Activated T-cell treated with anti-CD3 and anti-CD28 coated beads, Interleukin-2, amount 50 U/mL, for 1 hour (primary cell): Measurements from ENCODE around the gene LIME1.

Experiments used
- DNase-seq: peaks from one replicate; pipeline ENCODE4 v3.0.0-alpha.2; 2020

The LIME1 gene

GRCh38 chr20:63751471-63752271 lies 15.2 kb downstream of the LIME1 start:
- no peak for DNase-seq

GRCh38 chr20:63752411-63753101 lies 16.1 kb downstream of the LIME1 start:
- no peak for DNase-seq

- DNase-seq: no peak
These were observed 16.9 kb downstream of the LIME1 start for GRCh38 chr20:63753381-63753780.

GRCh38 chr20:63754008-63754407 lies 17.5 kb downstream of the LIME1 start:
- DNase-seq: no peak

GRCh38 chr20:63755933-63756647 lies 19.6 kb downstream of the LIME1 start:
- DNase-seq: no peak

- DNase-seq: no peak
These were observed 20.2 kb downstream of the LIME1 start for GRCh38 chr20:63756648-63756991.

- DNase-seq: no peak
These were observed 21.7 kb downstream of the LIME1 start for GRCh38 chr20:63758152-63758551.

- no peak for DNase-seq
These were observed 23.0 kb downstream of the LIME1 start for GRCh38 chr20:63759377-63759901.

- DNase-seq: no peak
These were observed 28.8 kb downstream of the LIME1 start for GRCh38 chr20:63765082-63765873.

- no peak for DNase-seq
These were observed 29.4 kb downstream of the LIME1 start for GRCh38 chr20:63765902-63766301.

GRCh38 chr20:63766695-63767426 lies 30.4 kb downstream of the LIME1 start:
- no peak for DNase-seq

- DNase-seq: no peak
These were observed 31.0 kb downstream of the LIME1 start for GRCh38 chr20:63767456-63767855.

GRCh38 chr20:63767886-63768285 lies 31.4 kb downstream of the LIME1 start:
- DNase-seq: no peak

- DNase-seq: no peak
These were observed 32.4 kb downstream of the LIME1 start for GRCh38 chr20:63768591-63769515.

GRCh38 chr20:63769891-63770474 lies 33.5 kb downstream of the LIME1 start:
- no peak for DNase-seq

GRCh38 chr20:63771046-63771707 lies 34.7 kb downstream of the LIME1 start:
- no peak for DNase-seq

- DNase-seq: no peak
These were observed 36.5 kb downstream of the LIME1 start for GRCh38 chr20:63772781-63773518.

GRCh38 chr20:63773571-63774241 lies 37.2 kb downstream of the LIME1 start:
- DNase-seq: no peak

GRCh38 chr20:63774306-63774705 lies 37.8 kb downstream of the LIME1 start:
- DNase-seq: no peak
